HUES64 (cell line): ENCODE data around the gene TGFBR3.

Source experiments
- H3K27ac ChIP-seq: 2 replicates; pipeline ENCODE4 v1.7.0; 2013; ENCODE audit warnings: low read depth, low read length, inconsistent platforms
- H3K27me3 ChIP-seq: 2 replicates; pipeline ENCODE4 v1.6.1; 2013; ENCODE audit warnings: mild to moderate bottlenecking, low read length; ENCODE audit not compliant: insufficient read depth
- H3K36me3 ChIP-seq: 2 replicates; pipeline ENCODE4 v1.6.1; 2013; ENCODE audit warnings: mild to moderate bottlenecking, low read length; ENCODE audit not compliant: insufficient read depth
- H3K4me1 ChIP-seq: 2 replicates; pipeline ENCODE4 v1.6.1; 2013; ENCODE audit warnings: mild to moderate bottlenecking, low read length, moderate library complexity; ENCODE audit not compliant: insufficient read depth
- H3K4me3 ChIP-seq: 2 replicates; pipeline ENCODE4 v1.5.1; 2013; ENCODE audit warnings: mild to moderate bottlenecking, low read length, moderate library complexity
- H3K9ac ChIP-seq: 2 replicates; pipeline ENCODE4 v1.6.1; 2013; ENCODE audit warnings: mild to moderate bottlenecking, low read depth, low read length
- H3K9me3 ChIP-seq: 2 replicates; pipeline ENCODE4 v1.6.1; 2013; ENCODE audit warnings: low read depth, low read length; ENCODE audit not compliant: insufficient read depth
- WGBS: fragments of 150-250, 120-280 bp; methylation state at CpG from one replicate; pipeline ENCODE4 v1.1.7; 2013; ENCODE audit warnings: missing lambda C conversion rate; 5-methylcytosine and 5-hydroxymethylcytosine counted together

The TGFBR3 gene

GRCh38 chr1:91806181-91806768 is 79.7 kb downstream of the TGFBR3 start:
- H3K9me3 ChIP-seq: no peaks in the 10 kb centered on the region
- 93% methylated on average over 7 of the region's 8 CpGs for WGBS
- no peak overlapping the region for H3K9ac ChIP-seq
- no peaks in the 10 kb centered on the region for H3K4me1 ChIP-seq
- H3K27me3 ChIP-seq: no peaks in the 10 kb centered on the region
- no peaks in the 10 kb centered on the region for H3K36me3 ChIP-seq
- no peak overlapping the region for H3K27ac ChIP-seq
- H3K4me3 ChIP-seq: no peak overlapping the region

- WGBS: 84% methylated on average over 7 of the region's 8 CpGs
- H3K4me3 ChIP-seq: no peak overlapping the region
- H3K27me3 ChIP-seq: no peaks in the 10 kb centered on the region
- no peaks in the 10 kb centered on the region for H3K4me1 ChIP-seq
- no peak overlapping the region for H3K27ac ChIP-seq
- no peaks in the 10 kb centered on the region for H3K9me3 ChIP-seq
- no peaks in the 10 kb centered on the region for H3K36me3 ChIP-seq
- H3K9ac ChIP-seq: no peak overlapping the region
Measured at GRCh38 chr1:91805311-91805801, 80.6 kb downstream of the TGFBR3 start.

- Histone ChIP-seq H3K4me1 (no peaks in the 10 kb centered on the region), H3K27ac (no peak overlapping the region), H3K9ac (no peak overlapping the region), H3K27me3 (no peaks in the 10 kb centered on the region), H3K36me3 (no peaks in the 10 kb centered on the region), H3K4me3 (no peak overlapping the region), H3K9me3 (no peaks in the 10 kb centered on the region)
- 93% methylated on average over 13 of the region's 13 CpGs for WGBS
Measured at GRCh38 chr1:91804546-91805023, 81.4 kb downstream of the TGFBR3 start.

GRCh38 chr1:91803847-91804545 is 82.0 kb downstream of the TGFBR3 start:
- 90% methylated on average over 5 of the region's 6 CpGs for WGBS
- H3K9ac ChIP-seq: no peak overlapping the region
- no peaks in the 10 kb centered on the region for H3K36me3 ChIP-seq
- H3K27me3 ChIP-seq: no peaks in the 10 kb centered on the region
- H3K4me1 ChIP-seq: no peaks in the 10 kb centered on the region
- no peak overlapping the region for H3K27ac ChIP-seq
- H3K4me3 ChIP-seq: no peak overlapping the region
- no peaks in the 10 kb centered on the region for H3K9me3 ChIP-seq

- no peaks in the 10 kb centered on the region for H3K36me3 ChIP-seq
- H3K9me3 ChIP-seq: no peaks in the 10 kb centered on the region
- 94% methylated on average over 8 of the region's 8 CpGs for WGBS
- H3K27ac ChIP-seq: no peak overlapping the region
- H3K4me1 ChIP-seq: peaks cover 5% of the 10 kb centered on the region; the same call in 1 of the 2 replicates
- H3K9ac ChIP-seq: no peak overlapping the region
- H3K27me3 ChIP-seq: no peaks in the 10 kb centered on the region
- no peak overlapping the region for H3K4me3 ChIP-seq
Measured at GRCh38 chr1:91803123-91803522, 82.8 kb downstream of the TGFBR3 start.

GRCh38 chr1:91801496-91802115 is 84.3 kb downstream of the TGFBR3 start:
- H3K4me3 ChIP-seq: no peak overlapping the region
- H3K4me1 ChIP-seq: peaks cover 7% of the 10 kb centered on the region; the same call in 1 of the 2 replicates
- H3K27me3 ChIP-seq: no peaks in the 10 kb centered on the region
- no peak overlapping the region for H3K27ac ChIP-seq
- 96% methylated on average over 3 of the region's 3 CpGs for WGBS
- H3K36me3 ChIP-seq: no peaks in the 10 kb centered on the region
- H3K9me3 ChIP-seq: no peaks in the 10 kb centered on the region
- H3K9ac ChIP-seq: no peak overlapping the region

GRCh38 chr1:91799863-91800262 is 86.1 kb downstream of the TGFBR3 start:
- no peaks in the 10 kb centered on the region for H3K36me3 ChIP-seq
- WGBS: 95% methylated on average over 3 of the region's 3 CpGs

GRCh38 chr1:91799159-91799558 is 86.8 kb downstream of the TGFBR3 start:
- Histone ChIP-seq H3K9ac (no peak overlapping the region), H3K27ac (no peak overlapping the region), H3K27me3 (no peaks in the 10 kb centered on the region), H3K9me3 (no peaks in the 10 kb centered on the region; the same call in 1 of the 2 replicates), H3K4me3 (no peak overlapping the region), H3K4me1 (peaks cover 7% of the 10 kb centered on the region; the same call in 1 of the 2 replicates), H3K36me3 (no peaks in the 10 kb centered on the region)
- 88% methylated on average over 5 of the region's 5 CpGs for WGBS

More at GRCh38 chr1:91799863-91800262, 86.1 kb downstream of the TGFBR3 start:
- no peaks in the 10 kb centered on the region for H3K27me3 ChIP-seq
- no peak overlapping the region for H3K27ac ChIP-seq
- H3K9me3 ChIP-seq: no peaks in the 10 kb centered on the region; the same call in 1 of the 2 replicates
- no peak overlapping the region for H3K9ac ChIP-seq
- H3K4me3 ChIP-seq: no peak overlapping the region
- peaks cover 7% of the 10 kb centered on the region; the same call in 1 of the 2 replicates for H3K4me1 ChIP-seq

GRCh38 chr1:91798740-91799139 is 87.2 kb downstream of the TGFBR3 start:
- no peak overlapping the region for H3K27ac ChIP-seq
- no peak overlapping the region for H3K9ac ChIP-seq
- WGBS: 74% methylated on average over 2 of the region's 2 CpGs
- no peaks in the 10 kb centered on the region for H3K27me3 ChIP-seq
- no peaks in the 10 kb centered on the region; the same call in 1 of the 2 replicates for H3K9me3 ChIP-seq
- no peaks in the 10 kb centered on the region for H3K36me3 ChIP-seq
- H3K4me3 ChIP-seq: no peak overlapping the region
- H3K4me1 ChIP-seq: peaks cover 7% of the 10 kb centered on the region; the same call in 1 of the 2 replicates

GRCh38 chr1:91798241-91798648 is 87.7 kb downstream of the TGFBR3 start:
- Histone ChIP-seq H3K4me3 (no peak overlapping the region), H3K4me1 (peaks cover 8% of the 10 kb centered on the region; the same call in 1 of the 2 replicates), H3K27me3 (no peaks in the 10 kb centered on the region), H3K9me3 (no peaks in the 10 kb centered on the region; the same call in 1 of the 2 replicates), H3K36me3 (no peaks in the 10 kb centered on the region), H3K27ac (no peak overlapping the region), H3K9ac (no peak overlapping the region)
- WGBS: 74% methylated on average over 5 of the region's 5 CpGs

GRCh38 chr1:91797164-91797563 is 88.8 kb downstream of the TGFBR3 start:
- Histone ChIP-seq H3K9me3 (no peaks in the 10 kb centered on the region; the same call in 1 of the 2 replicates), H3K36me3 (no peaks in the 10 kb centered on the region), H3K27me3 (no peaks in the 10 kb centered on the region), H3K27ac (no peak overlapping the region), H3K4me1 (peaks cover 18% of the 10 kb centered on the region), H3K4me3 (no peak overlapping the region), H3K9ac (no peak overlapping the region)
- 96% methylated on average over 1 of the region's 1 CpG for WGBS
